HUES48 (cell line): ENCODE measurements around the gene TTLL12.

Experiments
- H3K27ac ChIP-seq: one replicate; pipeline ENCODE4 v1.7.0; 2013; ENCODE audit warnings: low read depth, low read length, inconsistent platforms
- H3K27me3 ChIP-seq: 2 replicates; pipeline ENCODE4 v1.6.1; 2013; ENCODE audit warnings: mild to moderate bottlenecking, low read length; ENCODE audit not compliant: control insufficient read depth, insufficient read depth
- H3K36me3 ChIP-seq: 2 replicates; pipeline ENCODE4 v1.6.1; 2013; ENCODE audit warnings: low read length; ENCODE audit not compliant: control insufficient read depth, insufficient read depth
- H3K4me1 ChIP-seq: 2 replicates; pipeline ENCODE4 v1.6.1; 2013; ENCODE audit warnings: mild to moderate bottlenecking, low read length; ENCODE audit not compliant: control insufficient read depth, insufficient read depth
- H3K4me3 ChIP-seq: 2 replicates; pipeline ENCODE4 v1.5.1; 2013; ENCODE audit warnings: mild to moderate bottlenecking, low read depth, low read length
- H3K9ac ChIP-seq: 2 replicates; pipeline ENCODE4 v1.6.1; 2013; ENCODE audit warnings: mild to moderate bottlenecking, low read depth, low read length, moderate library complexity
- H3K9me3 ChIP-seq: 2 replicates; pipeline ENCODE4 v1.6.1; 2013; ENCODE audit warnings: low read length; ENCODE audit not compliant: control insufficient read depth, insufficient read depth

The TTLL12 gene

DNA sequence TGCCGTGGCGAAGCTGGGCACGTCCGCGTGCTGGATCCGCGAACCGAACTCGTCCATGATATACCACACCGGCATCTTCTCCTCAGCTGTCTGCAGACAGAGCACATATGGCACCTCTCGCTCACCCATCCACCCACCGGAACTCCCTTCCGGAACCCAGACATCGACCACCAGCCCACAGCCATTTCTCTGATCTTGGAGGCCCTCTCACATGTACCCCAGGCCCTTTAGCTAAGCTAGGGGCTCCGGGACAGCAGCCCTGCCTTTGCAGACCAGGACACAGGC, 7.1 kb downstream of the TTLL12 start:
- Histone ChIP-seq H3K4me3 (no peak overlapping the region), H3K4me1 (no peaks in the 10 kb centered on the region), H3K27ac (no peak overlapping the region), H3K9me3 (no peaks in the 10 kb centered on the region), H3K27me3 (no peaks in the 10 kb centered on the region), H3K9ac (no peak overlapping the region), H3K36me3 (peaks cover 86% of the 10 kb centered on the region)

DNA sequence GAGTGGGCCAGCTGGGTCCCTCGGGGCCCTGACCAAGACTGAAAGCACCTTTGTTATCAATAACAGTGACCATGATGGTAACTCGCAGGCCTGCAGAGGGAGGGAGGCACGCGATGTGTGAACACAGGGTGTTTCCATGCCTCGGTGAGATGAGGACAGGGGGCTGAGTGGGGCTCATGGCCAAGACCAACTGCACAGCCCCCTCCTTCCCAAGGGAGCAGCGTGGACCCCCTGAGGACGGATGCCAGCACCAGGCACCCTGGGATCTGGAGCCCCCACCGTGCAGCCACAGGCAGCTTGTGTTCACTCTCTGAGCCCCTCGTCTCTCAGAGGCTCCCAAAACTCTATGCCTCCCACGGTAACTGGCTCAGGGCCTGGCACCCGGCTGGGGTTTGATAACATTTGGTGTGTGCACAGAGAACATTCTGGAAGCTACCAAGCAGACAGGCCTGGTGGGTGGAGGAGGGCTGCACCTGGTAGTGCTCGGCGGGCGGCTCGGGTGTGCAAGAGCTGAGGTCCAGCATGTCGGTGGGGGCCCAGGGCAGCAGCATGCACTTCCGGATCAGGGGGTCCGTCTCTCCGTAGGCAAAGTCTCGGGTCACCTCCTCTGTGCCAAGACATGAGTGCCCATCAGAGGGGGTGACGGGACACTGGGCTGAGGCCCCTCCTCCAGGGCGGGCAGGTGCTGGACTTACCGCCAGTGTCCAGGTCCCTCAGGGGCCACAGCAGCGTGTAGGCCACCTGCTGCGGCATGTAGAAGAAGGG, 7.6 kb downstream of the TTLL12 start:
- H3K4me3 ChIP-seq, result no peak overlapping the region
- H3K4me1 ChIP-seq, result no peaks in the 10 kb centered on the region
- H3K9ac ChIP-seq, result no peak overlapping the region
- peaks cover 91% of the 10 kb centered on the region for H3K36me3 ChIP-seq
- no peaks in the 10 kb centered on the region for H3K9me3 ChIP-seq
- no peak overlapping the region for H3K27ac ChIP-seq
- no peaks in the 10 kb centered on the region for H3K27me3 ChIP-seq

DNA sequence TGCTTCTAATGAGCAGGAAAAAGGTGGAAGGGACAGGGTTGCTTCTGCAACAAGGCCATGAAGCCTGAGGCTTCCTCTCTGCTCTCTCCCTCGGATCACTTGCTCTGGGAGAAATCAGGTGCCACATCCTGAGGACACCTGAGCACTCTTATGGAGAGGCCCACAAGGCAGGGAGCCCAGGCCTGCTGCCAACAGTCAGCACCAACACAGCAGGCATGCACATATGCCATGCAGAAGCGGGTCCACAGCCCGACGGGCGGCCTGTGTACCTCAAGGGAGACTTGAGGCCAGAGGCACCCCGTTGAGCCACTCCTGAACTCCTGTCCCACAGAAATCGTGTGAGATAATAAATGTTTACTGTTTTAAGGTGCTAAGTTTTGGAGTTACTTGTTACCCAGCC, 9.5 kb downstream of the TTLL12 start:
- no peaks in the 10 kb centered on the region for H3K27me3 ChIP-seq
- H3K9me3 ChIP-seq, result no peaks in the 10 kb centered on the region
- H3K4me3 ChIP-seq, result no peak overlapping the region
- H3K9ac ChIP-seq, result no peak overlapping the region
- no peak overlapping the region for H3K27ac ChIP-seq
- H3K36me3 ChIP-seq, result peaks cover 92% of the 10 kb centered on the region
- no peaks in the 10 kb centered on the region for H3K4me1 ChIP-seq

- H3K4me3 ChIP-seq, result no peak overlapping the region
- no peaks in the 10 kb centered on the region for H3K9me3 ChIP-seq
- H3K27me3 ChIP-seq, result no peaks in the 10 kb centered on the region
- peaks cover 92% of the 10 kb centered on the region for H3K36me3 ChIP-seq
- H3K27ac ChIP-seq, result no peak overlapping the region
- no peaks in the 10 kb centered on the region for H3K4me1 ChIP-seq
- no peak overlapping the region for H3K9ac ChIP-seq
These were observed 10.8 kb downstream of the TTLL12 start for GRCh38 chr22:43176090-43176489.

DNA sequence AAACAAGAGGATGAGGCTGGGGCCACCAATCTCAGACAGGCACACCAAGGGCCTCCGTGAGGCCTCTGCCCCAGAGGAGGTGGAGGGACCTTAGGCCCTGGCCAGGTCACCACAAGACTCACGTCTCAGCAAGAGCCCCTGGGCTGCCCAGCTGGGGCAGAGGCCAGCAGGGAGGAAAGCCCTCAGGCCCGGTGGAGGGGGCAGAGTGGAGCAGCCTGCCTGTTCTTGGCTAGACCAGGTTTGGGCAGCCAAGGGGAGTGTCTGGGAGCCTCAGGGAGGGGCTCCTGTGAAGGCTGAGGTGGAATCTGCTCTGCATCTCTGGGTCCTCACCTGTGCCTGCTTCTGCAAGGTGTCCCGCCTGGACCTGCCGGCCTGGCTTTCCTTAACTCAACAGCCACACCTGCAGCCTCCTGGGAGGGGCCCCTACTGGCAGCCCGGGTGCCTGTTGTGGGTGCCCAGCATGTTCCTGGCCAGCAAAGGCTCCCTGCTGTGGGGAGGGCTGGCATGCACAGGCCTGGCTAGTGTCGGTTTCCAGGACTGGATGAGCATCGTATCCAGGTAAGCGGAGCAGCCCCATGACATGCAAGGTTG, 11.9 kb downstream of the TTLL12 start:
- peaks cover 91% of the 10 kb centered on the region for H3K36me3 ChIP-seq
- H3K27ac ChIP-seq, result no peak overlapping the region
- no peak overlapping the region for H3K9ac ChIP-seq
- no peaks in the 10 kb centered on the region for H3K9me3 ChIP-seq
- H3K4me1 ChIP-seq, result no peaks in the 10 kb centered on the region
- H3K4me3 ChIP-seq, result no peak overlapping the region
- no peaks in the 10 kb centered on the region for H3K27me3 ChIP-seq

DNA sequence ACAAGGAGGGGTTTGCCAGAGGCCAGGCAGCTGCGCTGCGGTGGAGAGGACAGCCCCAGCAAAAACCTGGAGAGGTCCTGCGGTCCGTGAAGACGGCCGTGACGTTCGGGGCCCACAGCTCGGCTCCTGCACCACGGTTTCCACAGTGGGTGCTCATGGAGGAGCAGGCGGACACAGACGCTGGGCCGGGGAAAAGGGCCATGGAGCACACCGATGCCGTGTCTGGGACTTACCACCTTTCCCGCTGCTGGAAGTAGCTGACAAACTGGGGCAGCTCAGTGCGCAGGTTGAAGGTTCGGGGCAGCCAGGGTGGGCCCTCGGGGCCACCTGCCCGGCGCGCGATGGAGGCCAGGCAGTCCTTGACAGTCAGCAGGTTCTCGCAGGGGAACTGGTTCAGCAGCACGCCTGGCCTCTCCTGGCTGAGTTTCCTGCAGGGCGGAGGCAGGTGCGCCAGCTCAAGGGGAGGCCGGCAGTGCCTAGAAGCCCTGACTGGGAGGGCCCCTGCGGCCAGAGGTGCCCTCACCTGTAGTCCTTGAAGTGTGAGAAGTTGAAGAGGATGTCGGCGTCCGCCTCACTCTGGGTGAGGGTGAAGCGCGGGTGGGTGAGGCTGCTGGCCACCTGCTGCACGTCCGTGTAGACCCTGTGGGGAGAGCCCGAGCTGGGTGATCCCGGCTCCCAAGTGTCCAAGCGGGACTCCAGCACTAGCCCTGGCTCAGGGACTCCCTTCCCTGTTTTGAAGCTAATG, 12.8 kb downstream of the TTLL12 start:
- Histone ChIP-seq H3K36me3 (peaks cover 91% of the 10 kb centered on the region), H3K27me3 (no peaks in the 10 kb centered on the region), H3K9ac (no peak overlapping the region), H3K9me3 (no peaks in the 10 kb centered on the region), H3K4me1 (no peaks in the 10 kb centered on the region), H3K27ac (no peak overlapping the region), H3K4me3 (no peak overlapping the region)

DNA sequence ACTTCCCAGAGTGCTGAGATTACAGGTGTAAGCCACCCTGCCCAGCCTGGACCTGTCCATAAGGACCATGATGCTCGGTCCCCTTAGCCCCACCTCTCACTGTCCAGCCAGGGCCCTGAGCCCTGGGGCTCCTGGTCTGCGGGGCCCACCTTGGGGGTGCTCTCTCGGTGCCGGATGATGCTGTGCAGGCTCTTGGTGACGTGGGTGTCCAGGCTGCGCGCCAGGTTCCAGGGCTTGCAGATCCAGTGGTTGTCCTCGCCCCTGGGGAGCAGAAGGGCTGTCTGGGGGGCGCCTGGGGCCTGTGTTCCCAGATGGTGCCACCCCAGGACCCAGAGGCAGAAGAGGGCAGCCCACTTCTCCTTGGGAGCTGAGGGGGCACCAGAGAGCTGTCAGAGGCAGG, 13.4 kb downstream of the TTLL12 start:
- H3K27me3 ChIP-seq, result no peaks in the 10 kb centered on the region
- no peak overlapping the region for H3K9ac ChIP-seq
- no peak overlapping the region for H3K27ac ChIP-seq
- no peaks in the 10 kb centered on the region for H3K4me1 ChIP-seq
- no peak overlapping the region for H3K4me3 ChIP-seq
- H3K9me3 ChIP-seq, result no peaks in the 10 kb centered on the region
- peaks cover 91% of the 10 kb centered on the region for H3K36me3 ChIP-seq

- no peak overlapping the region for H3K9ac ChIP-seq
- no peaks in the 10 kb centered on the region for H3K27me3 ChIP-seq
- H3K9me3 ChIP-seq, result no peaks in the 10 kb centered on the region
- no peak overlapping the region for H3K27ac ChIP-seq
- H3K4me1 ChIP-seq, result no peaks in the 10 kb centered on the region
- no peak overlapping the region for H3K4me3 ChIP-seq
- H3K36me3 ChIP-seq, result peaks cover 95% of the 10 kb centered on the region
These were observed 14.7 kb downstream of the TTLL12 start for GRCh38 chr22:43172191-43172590.

DNA sequence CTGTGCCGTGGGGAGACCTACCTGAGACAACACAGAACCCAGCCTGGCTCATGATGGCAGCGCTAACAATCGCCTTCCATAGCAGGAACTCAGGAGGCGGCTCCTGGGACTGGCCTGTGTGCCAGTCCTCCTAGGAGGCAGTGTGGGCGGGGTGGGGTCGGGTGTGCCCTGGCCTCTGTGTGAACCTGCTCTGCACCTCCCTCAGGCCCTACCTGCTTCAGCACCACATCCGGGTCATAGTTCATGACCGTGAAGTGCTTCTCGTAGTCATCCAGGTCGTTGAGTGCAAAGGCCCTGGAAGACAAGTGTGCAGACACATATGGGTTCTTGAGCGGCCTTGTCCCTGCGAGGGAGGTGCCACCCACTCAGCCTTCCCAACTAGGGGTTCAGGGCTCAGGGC, 15.3 kb downstream of the TTLL12 start:
- H3K4me1 ChIP-seq, result no peaks in the 10 kb centered on the region
- H3K36me3 ChIP-seq, result peaks cover 94% of the 10 kb centered on the region
- no peaks in the 10 kb centered on the region for H3K27me3 ChIP-seq
- no peak overlapping the region for H3K9ac ChIP-seq
- no peak overlapping the region for H3K4me3 ChIP-seq
- no peaks in the 10 kb centered on the region for H3K9me3 ChIP-seq
- H3K27ac ChIP-seq, result no peak overlapping the region

DNA sequence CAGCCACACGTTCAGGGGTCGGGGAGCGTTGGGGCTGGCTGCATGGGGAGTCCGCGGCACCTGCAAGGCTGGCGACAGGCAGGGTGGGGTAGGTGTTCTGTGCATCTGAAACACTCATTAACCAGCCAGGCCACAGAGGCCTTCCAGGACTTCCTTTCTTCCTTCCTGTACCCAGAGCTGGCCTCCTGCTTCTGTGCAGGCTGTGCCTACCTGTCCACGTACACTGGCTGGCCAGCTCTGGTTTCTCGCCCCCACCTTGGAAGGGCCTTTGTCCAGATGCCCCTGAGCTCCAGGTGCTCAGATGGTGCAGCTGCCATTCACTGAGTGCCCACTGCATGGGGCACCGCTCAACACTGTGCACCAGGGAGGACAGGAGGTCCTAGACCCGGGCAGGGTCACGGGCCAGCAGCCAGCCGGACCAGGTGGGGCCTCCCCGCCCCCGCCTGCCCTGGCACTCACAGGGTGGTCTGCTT, 15.9 kb downstream of the TTLL12 start:
- H3K9ac ChIP-seq, result no peak overlapping the region
- H3K9me3 ChIP-seq, result no peaks in the 10 kb centered on the region
- H3K27me3 ChIP-seq, result no peaks in the 10 kb centered on the region
- H3K27ac ChIP-seq, result no peak overlapping the region
- peaks cover 90% of the 10 kb centered on the region for H3K36me3 ChIP-seq
- no peak overlapping the region for H3K4me3 ChIP-seq
- no peaks in the 10 kb centered on the region for H3K4me1 ChIP-seq

DNA sequence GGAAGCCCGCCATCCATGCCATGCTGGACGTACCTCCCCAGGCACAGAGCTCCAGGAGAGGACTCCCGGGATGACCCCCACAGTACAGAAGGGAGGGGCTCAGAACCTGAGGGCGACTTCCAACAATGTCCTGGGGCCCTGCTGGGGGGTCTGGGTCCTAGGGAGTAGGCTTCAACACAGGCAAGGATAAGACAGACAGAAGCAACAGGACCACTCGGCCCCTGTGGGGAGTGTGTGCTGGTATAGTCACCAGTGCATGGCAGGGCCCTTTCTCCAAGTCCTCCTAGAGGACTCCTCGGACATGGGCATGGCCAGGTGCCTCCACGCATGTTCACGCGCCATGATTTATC, 16.8 kb downstream of the TTLL12 start:
- Histone ChIP-seq H3K9me3 (no peaks in the 10 kb centered on the region), H3K27me3 (no peaks in the 10 kb centered on the region), H3K4me3 (no peak overlapping the region), H3K27ac (no peak overlapping the region), H3K9ac (no peak overlapping the region), H3K4me1 (no peaks in the 10 kb centered on the region), H3K36me3 (peaks cover 81% of the 10 kb centered on the region)
